SK-N-SH (cell line): ENCODE measurements around the gene MEGF8. TPM values are rescaled to one million over a fixed set of nuclear protein-coding genes. Genes with fewer than 3 reads are reported as not detected.
A peak's percentile ranks its signal among the peaks of the same experiment; 100 is the strongest.

Experiments
- CTCF ChIA-PET: fragments of 300-600, 350-600 bp; formaldehyde crosslinking; extraction: SDS; loops from one replicate; lab custom pipeline; 2021; lab: Yijun Ruan, JAX
- POLR2A ChIA-PET: fragments of 350-600 bp; sonication (Branson Sonifier 250); formaldehyde crosslinking; extraction: SDS; loops from one replicate; lab custom pipeline; 2020; ENCODE audit warnings: antibody characterized with exemption, inconsistent platforms; lab: Yijun Ruan, JAX
- DNase-seq: peaks from one replicate; pipeline ENCODE4 v3.0.0; 2012
- H2AFZ ChIP-seq: fragments of 200-600 bp; sonication (generic); 2 replicates; pipeline ENCODE4 v1.8.1; 2016; ENCODE audit warnings: antibody characterized with exemption, mild to moderate bottlenecking, low read depth
- H3F3A ChIP-seq: fragments of 200-600 bp; sonication (generic); replicated peaks from 2 replicates; pipeline ENCODE3; 2016; ENCODE audit warnings: antibody characterized with exemption, mild to moderate bottlenecking; ENCODE audit not compliant: insufficient read depth
- H3K27ac ChIP-seq, 2 experiments: fragments of 200-500 bp in 1 of 2; fragments of 200-600 bp in 1 of 2; sonication (Bioruptor generic) in 1 of 2; sonication (generic), shearing (Covaris generic) in 1 of 2; 2 replicates each; pipeline versions ENCODE4 v1.5.1 to v1.6.1; 2014 to 2016; ENCODE audit warnings: low read depth in 2 of 2, inconsistent platforms in 1 of 2, low read length in 1 of 2, mild to moderate bottlenecking in 1 of 2, mixed read lengths in 1 of 2
- H3K27me3 ChIP-seq: fragments of 200-600 bp; sonication (generic), shearing (Covaris generic); 2 replicates; pipeline ENCODE4 v1.6.1; 2016; ENCODE audit warnings: mixed run types; ENCODE audit not compliant: insufficient read depth
- H3K36me3 ChIP-seq, 2 experiments: fragments of 200-500 bp in 1 of 2; fragments of 200-600 bp in 1 of 2; sonication (Bioruptor generic) in 1 of 2; sonication (generic) in 1 of 2; replicated peaks in 1 of 2; 2 replicates each; pipeline versions ENCODE3 to v1.5.1; 2014 to 2016; ENCODE audit warnings: low read length in 1 of 2, mild to moderate bottlenecking in 1 of 2; ENCODE audit not compliant: insufficient read depth in 2 of 2, control insufficient read depth in 1 of 2
- H3K4me1 ChIP-seq, 2 experiments: fragments of 200-500 bp in 1 of 2; fragments of 200-600 bp in 1 of 2; sonication (Bioruptor generic) in 1 of 2; sonication (generic), shearing (Covaris generic) in 1 of 2; 2 replicates each; pipeline versions ENCODE4 v1.5.1 to v1.6.1; 2014 to 2016; ENCODE audit warnings: low read depth in 1 of 2, low read length in 1 of 2, mixed run types in 1 of 2; ENCODE audit not compliant: insufficient read depth in 2 of 2, control insufficient read depth in 1 of 2
- H3K4me2 ChIP-seq: fragments of 200-600 bp; sonication (generic), shearing (Covaris generic); 2 replicates; pipeline ENCODE4 v1.6.1; 2017; ENCODE audit warnings: mixed run types
- H3K4me3 ChIP-seq, 2 experiments: fragments of 200-500 bp in 1 of 2; fragments of 200-600 bp in 1 of 2; sonication (Bioruptor generic) in 1 of 2; sonication (generic), shearing (Covaris generic) in 1 of 2; 2 replicates each; pipeline versions ENCODE4 v1.5.1 to v1.8.1; 2014 to 2016; ENCODE audit warnings: low read depth in 2 of 2, inconsistent platforms in 1 of 2, low read length in 1 of 2, mild to moderate bottlenecking in 1 of 2, mixed read lengths in 1 of 2, moderate library complexity in 1 of 2
- H3K79me2 ChIP-seq: fragments of 200-600 bp; sonication (generic); 2 replicates; pipeline ENCODE4 v1.8.1; 2017; ENCODE audit warnings: mild to moderate bottlenecking; ENCODE audit not compliant: insufficient read depth
- H3K9ac ChIP-seq: fragments of 200-600 bp; sonication (generic); 2 replicates; pipeline ENCODE4 v1.6.1; 2017; ENCODE audit warnings: mixed run types
- H3K9me2 ChIP-seq: fragments of 200-600 bp; sonication (generic); 2 replicates; pipeline ENCODE4 v1.6.1; 2017; ENCODE audit warnings: mixed run types
- H3K9me3 ChIP-seq: fragments of 200-600 bp; sonication (generic); 2 replicates; pipeline ENCODE4 v1.6.1; 2017; ENCODE audit warnings: mixed run types, mild to moderate bottlenecking, moderate library complexity
- H4K20me1 ChIP-seq: fragments of 200-600 bp; sonication (generic); 2 replicates; pipeline ENCODE4 v1.6.1; 2017; ENCODE audit warnings: mild to moderate bottlenecking, mixed run types; ENCODE audit not compliant: insufficient read depth
- EP300 ChIP-seq, 2 experiments: IDR thresholded peaks; 2 replicates each; pipeline versions ENCODE4 v1.4.0 to v1.6.1; 2012; ENCODE audit warnings: borderline replicate concordance in 1 of 2, low read depth in 1 of 2, low read length in 1 of 2
- FOSL2 ChIP-seq: IDR thresholded peaks from 2 replicates; pipeline ENCODE4 v1.4.0; 2012; ENCODE audit warnings: low read depth, mild to moderate bottlenecking, moderate library complexity, borderline replicate concordance
- FOXJ3 ChIP-seq: sonication (generic); formaldehyde crosslinking; IDR thresholded peaks from 2 replicates; pipeline ENCODE4 v1.5.1; 2020; ENCODE audit warnings: mild to moderate bottlenecking, missing genetic modification reagents
- FOXM1 ChIP-seq: IDR thresholded peaks from 2 replicates; pipeline ENCODE4 v1.4.0; 2012; ENCODE audit warnings: low read depth, mild to moderate bottlenecking
- GATA2 ChIP-seq: sonication (generic); formaldehyde crosslinking; IDR thresholded peaks from 2 replicates; pipeline ENCODE4 v1.5.0; 2020; ENCODE audit warnings: mild to moderate bottlenecking, missing genetic modification reagents
- IRF3 ChIP-seq: fragments of 150-350 bp; IDR thresholded peaks from 2 replicates; pipeline ENCODE4 v1.6.1; 2016; ENCODE audit warnings: mild to moderate bottlenecking, low read depth, low read length
- MEF2A ChIP-seq: IDR thresholded peaks from 2 replicates; pipeline ENCODE4 v1.4.0; 2012; ENCODE audit warnings: low read depth, borderline replicate concordance
- NRF1 ChIP-seq: IDR thresholded peaks from 2 replicates; pipeline ENCODE4 v1.6.1; 2012; ENCODE audit warnings: low read depth, mild to moderate bottlenecking, low read length
- RAD21 ChIP-seq: IDR thresholded peaks from 2 replicates; pipeline ENCODE4 v1.6.1; 2012; ENCODE audit warnings: mild to moderate bottlenecking, low read length
- RFX5 ChIP-seq: IDR thresholded peaks from 2 replicates; pipeline ENCODE4 v1.6.1; 2012; ENCODE audit warnings: mild to moderate bottlenecking, improper control_type of control experiment, low read length
- RXRA ChIP-seq: IDR thresholded peaks from 2 replicates; pipeline ENCODE4 v1.4.0; 2012; ENCODE audit warnings: low read depth, mild to moderate bottlenecking, borderline replicate concordance
- SIN3A ChIP-seq: IDR thresholded peaks from 2 replicates; pipeline ENCODE4 v1.6.1; 2012; ENCODE audit warnings: low read depth, mild to moderate bottlenecking, low read length, moderate library complexity, borderline replicate concordance
- TAF1 ChIP-seq: IDR thresholded peaks from 2 replicates; pipeline ENCODE4 v1.6.1; 2012; ENCODE audit warnings: low read depth, mild to moderate bottlenecking, low read length, moderate library complexity, borderline replicate concordance
- TCF12 ChIP-seq: IDR thresholded peaks from 2 replicates; pipeline ENCODE4 v1.4.0; 2012
- TEAD4 ChIP-seq: IDR thresholded peaks from 2 replicates; pipeline ENCODE4 v1.4.0; 2012; ENCODE audit warnings: mild to moderate bottlenecking, borderline replicate concordance; ENCODE audit not compliant: insufficient read depth
- USF2 ChIP-seq: fragments of 150-350 bp; IDR thresholded peaks from 2 replicates; pipeline ENCODE4 v1.6.1; 2017; ENCODE audit warnings: antibody characterized with exemption, low read length, low read depth, borderline replicate concordance
- YY1 ChIP-seq: IDR thresholded peaks from 2 replicates; pipeline ENCODE4 v1.4.0; 2012; ENCODE audit warnings: low read depth, mild to moderate bottlenecking
- WGBS: methylation state at CpG from one replicate; pipeline ENCODE4 v1.1.6; 2017; ENCODE audit warnings: low lambda C conversion rate; 5-methylcytosine and 5-hydroxymethylcytosine counted together
- polyA plus RNA-seq, 3 experiments: library from polyadenylated mRNA; depleted of rRNA; stranded (reverse); fragments of >200 nt; gene quantifications; 2 replicates each; pipeline ENCODE4 v1.2.3, GENCODE V29; 2012
- TF ChIP-seq, protein P1 (sequence below): fragments of 200-600 bp; sonication (generic); IDR thresholded peaks from 2 replicates; pipeline ENCODE4 v1.6.1; 2017; ENCODE audit warnings: antibody characterized with exemption, mild to moderate bottlenecking, moderate library complexity
- TF ChIP-seq, protein P2 (sequence below): IDR thresholded peaks from 2 replicates; pipeline ENCODE4 v1.4.0; 2012; ENCODE audit warnings: low read depth, borderline replicate concordance
- TF ChIP-seq, protein P3 (sequence below): IDR thresholded peaks from 2 replicates; pipeline ENCODE4 v1.4.0; 2012; ENCODE audit warnings: low read depth
- TF ChIP-seq, protein P4 (sequence below): IDR thresholded peaks from 2 replicates; pipeline ENCODE4; 2012

MEGF8 gene
- polyA plus RNA-seq, 1 of the 3 experiments (the other 2 are of a cell fraction): 19.1 TPM

DNA sequence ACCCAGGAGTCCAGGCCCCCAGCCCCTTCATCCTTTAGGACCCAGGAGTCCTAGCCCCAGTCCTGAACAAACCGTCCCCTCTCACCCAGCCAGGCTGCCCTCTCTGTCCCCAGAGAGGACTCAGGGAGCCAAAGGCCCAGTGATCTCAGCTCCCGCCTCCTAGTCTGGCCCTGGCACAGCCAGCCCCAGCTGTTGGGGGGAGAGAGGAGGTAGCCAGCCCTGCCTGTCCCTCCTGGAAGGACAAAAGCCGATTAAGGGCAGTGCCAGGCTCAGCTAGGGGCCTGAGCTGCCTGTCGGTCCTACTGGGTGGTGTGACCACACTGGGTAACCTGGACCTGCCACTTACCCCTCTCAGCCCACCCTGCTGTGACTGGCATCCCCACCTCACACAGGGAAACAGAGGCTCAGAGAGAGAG is 87.2 kb downstream of the MEGF8 start:
- H3K4me3 ChIP-seq: no peak overlapping the region
- H2AFZ ChIP-seq: no peak overlapping the region
- H3K27me3 ChIP-seq: no peaks in the 10 kb centered on the region
- CTCF ChIA-PET: interaction anchor here (1.2 to 4.4 kb wide), 6 partner anchors 10 to 28 kb away, joined by 4 to 33 read pairs (median 4); no protein-coding TSS in a partner anchor
- no peak overlapping the region for H3K4me2 ChIP-seq
- H3K4me1 ChIP-seq: peaks cover 0 to 20% of the 10 kb centered on the region in 2 experiments; a peak in 1 of 4 replicates
- no peaks in the 10 kb centered on the region for H3K9me2 ChIP-seq
- H3K36me3 ChIP-seq: no peaks in the 10 kb centered on the region
- no peak overlapping the region for H3K9ac ChIP-seq
- no peaks in the 10 kb centered on the region for H4K20me1 ChIP-seq
- no peak overlapping the region; a peak in 1 of 4 replicates for H3K27ac ChIP-seq
- no peaks in the 10 kb centered on the region for H3K79me2 ChIP-seq
- peak; percentile 46 for DNase-seq
- WGBS: 100% methylated on average over 3 of the region's 4 CpGs
- H3F3A ChIP-seq: no peaks in the 10 kb centered on the region
- TF ChIP-seq USF2: no peak
- TF ChIP-seq, all 33 proteins: peak for 0
- POLR2A ChIA-PET: interaction anchor here (1.6 to 1.7 kb wide), 2 partner anchors 11 to 16 kb away, joined by 4 to 6 read pairs; no protein-coding TSS in a partner anchor
- H3K9me3 ChIP-seq: no peaks in the 10 kb centered on the region

DNA sequence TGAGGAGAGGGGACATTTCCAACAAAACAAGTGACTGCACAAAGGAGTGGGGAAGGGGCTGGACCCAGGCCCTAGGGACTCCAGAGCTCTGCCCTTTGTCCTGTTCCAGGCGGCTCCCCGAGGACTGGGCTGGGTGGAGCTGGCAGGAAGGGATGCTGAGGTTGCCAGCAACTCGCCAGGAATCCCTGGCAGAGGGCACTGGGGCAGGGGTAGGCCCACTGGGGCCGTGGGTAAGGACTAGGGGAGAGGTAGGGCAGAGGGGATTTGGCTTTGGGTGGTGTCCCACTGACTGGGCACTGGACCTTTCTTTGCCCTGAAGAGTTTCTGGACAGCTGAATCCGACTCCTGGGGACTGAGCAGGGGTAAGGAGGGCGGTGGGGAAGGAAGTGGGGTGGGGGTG is 93.9 kb downstream of the MEGF8 start:
- CTCF ChIA-PET: interaction anchor here (1.0 to 2.1 kb wide), 4 partner anchors 12 to 22 kb away, joined by 4 to 8 read pairs (median 6); no protein-coding TSS in a partner anchor
- H3K27ac ChIP-seq: no peak overlapping the region
- no peak overlapping the region for H3K9ac ChIP-seq
- H3K27me3 ChIP-seq: no peaks in the 10 kb centered on the region
- no peak overlapping the region for H2AFZ ChIP-seq
- 66% methylated on average over 5 of the region's 6 CpGs for WGBS
- no peak overlapping the region for H3K4me2 ChIP-seq
- H4K20me1 ChIP-seq: no peaks in the 10 kb centered on the region
- no peaks in the 10 kb centered on the region for H3K9me3 ChIP-seq
- no peaks in the 10 kb centered on the region for H3F3A ChIP-seq
- TF ChIP-seq RXRA (no peak), IRF3 (no peak), SIN3A (no peak), YY1 (no peak), NRF1 (no peak), MEF2A (no peak), RFX5 (no peak), FOXM1 (no peak), FOXJ3 (CRISPR knock-in tag) (no peak), TEAD4 (no peak), TCF12 (no peak), FOSL2 (no peak), RAD21 (no peak), TAF1 (no peak), EP300 (IDR thresholded peaks at IDR 0.05; ENCODE audit: borderline replicate concordance in 1 of 2, low read depth in 1 of 2, low read length in 1 of 2) (no peak), GATA2 (CRISPR knock-in tag) (no peak)
- TF ChIP-seq, protein P1, sequence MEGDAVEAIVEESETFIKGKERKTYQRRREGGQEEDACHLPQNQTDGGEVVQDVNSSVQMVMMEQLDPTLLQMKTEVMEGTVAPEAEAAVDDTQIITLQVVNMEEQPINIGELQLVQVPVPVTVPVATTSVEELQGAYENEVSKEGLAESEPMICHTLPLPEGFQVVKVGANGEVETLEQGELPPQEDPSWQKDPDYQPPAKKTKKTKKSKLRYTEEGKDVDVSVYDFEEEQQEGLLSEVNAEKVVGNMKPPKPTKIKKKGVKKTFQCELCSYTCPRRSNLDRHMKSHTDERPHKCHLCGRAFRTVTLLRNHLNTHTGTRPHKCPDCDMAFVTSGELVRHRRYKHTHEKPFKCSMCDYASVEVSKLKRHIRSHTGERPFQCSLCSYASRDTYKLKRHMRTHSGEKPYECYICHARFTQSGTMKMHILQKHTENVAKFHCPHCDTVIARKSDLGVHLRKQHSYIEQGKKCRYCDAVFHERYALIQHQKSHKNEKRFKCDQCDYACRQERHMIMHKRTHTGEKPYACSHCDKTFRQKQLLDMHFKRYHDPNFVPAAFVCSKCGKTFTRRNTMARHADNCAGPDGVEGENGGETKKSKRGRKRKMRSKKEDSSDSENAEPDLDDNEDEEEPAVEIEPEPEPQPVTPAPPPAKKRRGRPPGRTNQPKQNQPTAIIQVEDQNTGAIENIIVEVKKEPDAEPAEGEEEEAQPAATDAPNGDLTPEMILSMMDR: no peak
- TF ChIP-seq, protein P2, sequence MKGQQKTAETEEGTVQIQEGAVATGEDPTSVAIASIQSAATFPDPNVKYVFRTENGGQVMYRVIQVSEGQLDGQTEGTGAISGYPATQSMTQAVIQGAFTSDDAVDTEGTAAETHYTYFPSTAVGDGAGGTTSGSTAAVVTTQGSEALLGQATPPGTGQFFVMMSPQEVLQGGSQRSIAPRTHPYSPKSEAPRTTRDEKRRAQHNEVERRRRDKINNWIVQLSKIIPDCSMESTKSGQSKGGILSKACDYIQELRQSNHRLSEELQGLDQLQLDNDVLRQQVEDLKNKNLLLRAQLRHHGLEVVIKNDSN: no peak
- TF ChIP-seq, protein P3, sequence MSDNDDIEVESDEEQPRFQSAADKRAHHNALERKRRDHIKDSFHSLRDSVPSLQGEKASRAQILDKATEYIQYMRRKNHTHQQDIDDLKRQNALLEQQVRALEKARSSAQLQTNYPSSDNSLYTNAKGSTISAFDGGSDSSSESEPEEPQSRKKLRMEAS: no peak
- TF ChIP-seq, protein P4, sequence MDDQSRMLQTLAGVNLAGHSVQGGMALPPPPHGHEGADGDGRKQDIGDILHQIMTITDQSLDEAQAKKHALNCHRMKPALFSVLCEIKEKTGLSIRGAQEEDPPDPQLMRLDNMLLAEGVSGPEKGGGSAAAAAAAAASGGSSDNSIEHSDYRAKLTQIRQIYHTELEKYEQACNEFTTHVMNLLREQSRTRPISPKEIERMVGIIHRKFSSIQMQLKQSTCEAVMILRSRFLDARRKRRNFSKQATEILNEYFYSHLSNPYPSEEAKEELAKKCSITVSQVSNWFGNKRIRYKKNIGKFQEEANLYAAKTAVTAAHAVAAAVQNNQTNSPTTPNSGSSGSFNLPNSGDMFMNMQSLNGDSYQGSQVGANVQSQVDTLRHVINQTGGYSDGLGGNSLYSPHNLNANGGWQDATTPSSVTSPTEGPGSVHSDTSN: no peak
- H3K9me2 ChIP-seq: no peaks in the 10 kb centered on the region
- no peak overlapping the region for H3K4me3 ChIP-seq
- POLR2A ChIA-PET: no interaction called here
- H3K4me1 ChIP-seq: peaks cover 0 to 21% of the 10 kb centered on the region in 2 experiments; a peak in 1 of 4 replicates
- H3K79me2 ChIP-seq: no peaks in the 10 kb centered on the region
- DNase-seq: no peak
- H3K36me3 ChIP-seq: no peaks in the 10 kb centered on the region
